ENCODE data around the gene KLRG1. TPM values are rescaled to one million over a fixed set of nuclear protein-coding genes. Genes with fewer than 3 reads are reported as not detected.

Gene KLRG1
- total RNA-seq, 1 experiment from 2014 or later: 5.1 TPM

GRCh38 chr12:9040484-9041186 is 51.3 kb downstream of the KLRG1 start:
- DNase-seq (ENCODE audit: low read depth): no peak

- peak; percentile 42 for DNase-seq (ENCODE audit: low read depth)
Measured at GRCh38 chr12:9041321-9041720, 52.0 kb downstream of the KLRG1 start.

GRCh38 chr12:9043766-9044165 is 54.4 kb downstream of the KLRG1 start:
- DNase-seq (ENCODE audit: low read depth): no peak

DNA sequence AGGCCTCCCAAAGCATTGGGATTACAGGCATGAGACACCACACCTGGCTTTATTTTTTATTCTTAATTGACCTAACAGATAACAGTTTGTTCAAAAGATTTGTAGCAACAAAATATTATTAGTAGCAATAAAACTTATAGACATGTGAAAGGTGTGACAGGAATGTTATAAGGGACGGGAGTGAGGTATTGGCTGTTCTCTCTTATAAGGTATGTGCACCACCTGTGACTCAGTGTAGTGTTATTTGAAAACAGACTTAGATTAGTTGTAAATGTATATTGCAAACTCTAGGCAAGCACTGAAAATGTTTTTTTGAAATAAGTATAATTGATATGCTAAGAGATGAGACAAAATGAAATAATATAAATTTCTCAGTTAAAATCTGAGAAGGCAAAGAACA is 57.8 kb downstream of the KLRG1 start:
- DNase-seq (ENCODE audit: low read depth): no peak

GRCh38 chr12:9048930-9049329 is 59.6 kb downstream of the KLRG1 start:
- no peak for DNase-seq (ENCODE audit: low read depth)

- DNase-seq (ENCODE audit: low read depth): peak; percentile 37
Measured at GRCh38 chr12:9049520-9050133, 60.3 kb downstream of the KLRG1 start.

- DNase-seq (ENCODE audit: low read depth): no peak
Measured at GRCh38 chr12:9050521-9051157, 61.3 kb downstream of the KLRG1 start.

- DNase-seq (ENCODE audit: low read depth): no peak
Measured at GRCh38 chr12:9051158-9051550, 61.8 kb downstream of the KLRG1 start.

DNA sequence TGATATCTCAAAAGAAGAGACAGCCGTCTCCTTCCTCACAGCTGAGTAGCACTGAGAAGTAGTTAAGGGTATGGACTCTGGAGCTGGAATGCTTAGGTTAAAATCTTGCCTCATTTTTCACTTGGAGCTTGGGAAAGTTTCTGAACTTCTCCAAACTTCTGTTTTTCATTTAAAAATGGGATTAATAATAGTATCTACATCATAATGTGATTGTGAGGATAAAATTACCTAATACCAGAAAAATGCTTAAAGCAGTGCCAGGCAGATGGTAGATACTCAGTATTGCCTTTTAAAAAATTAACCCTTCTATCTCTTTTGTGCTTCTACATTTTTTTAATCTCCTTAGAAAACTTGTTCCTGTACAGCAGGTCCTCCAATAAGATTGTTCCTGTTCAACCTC is 63.3 kb downstream of the KLRG1 start:
- no peak for DNase-seq (ENCODE audit: low read depth)

Other genes starting within 250 kb of the KLRG1 start
- 0.02 TPM in 1 of 2 replicates, not detected in the other for gene A2ML1, start 166.9 kb upstream of the KLRG1 start, total RNA-seq (2014; rRNA removed; shearing (Covaris generic))
- 22.4 and 32.2 TPM in 2 replicates for gene PHC1, start 75.0 kb upstream of the KLRG1 start, total RNA-seq (2014; rRNA removed; shearing (Covaris generic))
- 428 and 528 TPM in 2 replicates for gene M6PR, start 39.9 kb upstream of the KLRG1 start, total RNA-seq (2014; rRNA removed; shearing (Covaris generic))
- gene A2M, start 126.4 kb downstream of the KLRG1 start, total RNA-seq (2014; rRNA removed; shearing (Covaris generic)): 0.08 TPM in 1 of 2 replicates, not detected in the other
- not detected in 2 replicates for gene PZP, start 218.8 kb downstream of the KLRG1 start, total RNA-seq (2014; rRNA removed; shearing (Covaris generic))